ENCODE measurements around the gene RAB4B. TPM values are rescaled to one million over a fixed set of nuclear protein-coding genes. Genes with fewer than 3 reads are reported as not detected.
"Not testable (repeated sequence)": the region's sequence is repeated elsewhere in the genome, so short reads cannot be mapped to it uniquely, and the experiment has no call there.

Gene RAB4B
- total RNA-seq, 1 donor from 2014 or later, result 13.3 TPM

- ATAC-seq (no peak), DNase-seq (ENCODE audit: missing footprints) (no peak)
- intact Hi-C loops (cut with DNase I), result no loop called here
Measured at GRCh38 chr19:40829205-40829604, 51.2 kb downstream of the RAB4B start.

DNA sequence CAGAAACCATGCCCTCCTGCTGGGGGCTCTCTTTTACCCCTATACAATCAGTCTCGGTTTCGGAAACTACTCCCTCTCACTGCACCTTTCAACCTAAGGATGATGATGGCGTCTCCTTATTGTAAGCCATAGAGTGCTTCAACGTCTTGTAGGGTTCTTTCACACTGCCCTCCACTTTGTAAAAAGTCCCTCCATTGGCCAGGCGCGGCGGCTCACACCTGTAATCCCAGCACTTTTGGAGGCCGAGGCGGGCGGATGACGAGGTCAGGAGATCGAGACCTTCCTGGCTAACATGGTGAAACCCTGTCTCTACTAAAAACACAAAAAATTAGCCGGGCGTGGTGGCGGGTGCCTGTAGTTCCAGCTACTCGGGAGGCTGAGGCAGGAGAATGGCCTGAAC is 52.7 kb downstream of the RAB4B start:
- ATAC-seq, result not testable (repeated sequence)

GRCh38 chr19:40831502-40832430 is 53.7 kb downstream of the RAB4B start:
- intact Hi-C loops (cut with DNase I), result no loop called here
- ATAC-seq (no peak), DNase-seq (ENCODE audit: missing footprints) (no peak)

More for the DNA sequence above, 52.7 kb downstream of the RAB4B start:
- DNase-seq (ENCODE audit: missing footprints); intact Hi-C loops (cut with DNase I): not testable (repeated sequence)

DNA sequence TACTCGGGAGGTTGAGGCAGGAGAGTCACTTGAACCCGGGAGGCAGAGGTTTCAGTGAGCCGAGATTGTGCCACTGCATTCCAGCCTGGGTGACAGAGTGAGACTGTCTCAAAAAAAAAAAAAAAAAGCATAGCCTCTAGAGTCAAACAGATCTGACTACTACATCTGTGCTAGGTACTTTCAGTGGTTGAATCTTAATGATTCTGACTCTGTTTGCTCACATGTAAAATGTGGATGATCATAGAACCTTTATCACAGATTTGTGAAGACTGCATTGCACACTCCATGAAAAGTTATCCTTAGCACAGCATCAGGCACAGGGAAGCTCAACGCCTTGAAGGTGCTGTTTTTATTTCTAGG is 54.4 kb downstream of the RAB4B start:
- DNase-seq (ENCODE audit: missing footprints); intact Hi-C loops (cut with DNase I); ATAC-seq: not testable (repeated sequence)

DNA sequence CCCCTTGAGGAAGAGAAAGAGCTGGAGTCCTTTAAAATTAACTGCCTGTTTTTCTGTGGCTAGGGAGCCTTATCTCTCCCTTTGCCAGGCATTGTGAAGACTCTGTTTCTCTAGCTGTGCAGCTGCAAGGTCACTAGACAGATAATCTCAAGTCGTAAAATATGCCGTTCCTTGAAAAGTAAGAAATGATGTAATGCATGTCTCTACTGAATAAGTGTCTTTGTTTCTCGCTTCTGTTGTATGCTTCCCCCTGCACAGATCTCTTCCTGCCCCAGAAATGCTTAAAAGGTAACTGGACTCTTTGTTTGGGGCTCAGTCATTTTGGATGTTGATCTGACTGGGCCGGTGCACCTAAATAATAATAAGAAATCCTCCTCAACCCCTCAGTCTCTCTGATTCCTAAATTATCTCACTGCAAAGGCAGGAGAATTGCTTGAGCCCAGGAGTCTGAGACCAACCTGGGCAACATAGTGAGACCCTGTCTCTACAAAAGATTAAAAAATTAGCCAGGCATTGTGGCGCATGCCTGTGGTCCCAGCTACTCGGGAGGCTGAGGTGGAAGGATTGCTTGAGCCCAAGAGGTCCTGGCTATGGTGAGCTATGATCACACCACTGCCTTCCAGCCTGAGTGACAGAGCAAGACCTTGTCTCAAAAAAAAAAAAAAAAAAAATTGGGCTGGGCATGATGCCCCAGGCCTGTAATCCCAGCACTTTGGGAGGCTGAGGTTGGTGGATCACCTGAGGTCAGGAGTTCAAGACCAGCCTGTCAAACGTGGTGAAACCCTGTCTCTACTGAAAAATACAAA is 55.9 kb downstream of the RAB4B start:
- intact Hi-C loops (cut with DNase I); ATAC-seq: not testable (repeated sequence)

GRCh38 chr19:40836754-40837429 is 58.8 kb downstream of the RAB4B start:
- DNase-seq (ENCODE audit: missing footprints) (no peak), ATAC-seq (no peak)
- intact Hi-C loops (cut with DNase I), result no loop called here

More for the DNA sequence above, 55.9 kb downstream of the RAB4B start:
- not testable (repeated sequence) for DNase-seq (ENCODE audit: missing footprints)

DNA sequence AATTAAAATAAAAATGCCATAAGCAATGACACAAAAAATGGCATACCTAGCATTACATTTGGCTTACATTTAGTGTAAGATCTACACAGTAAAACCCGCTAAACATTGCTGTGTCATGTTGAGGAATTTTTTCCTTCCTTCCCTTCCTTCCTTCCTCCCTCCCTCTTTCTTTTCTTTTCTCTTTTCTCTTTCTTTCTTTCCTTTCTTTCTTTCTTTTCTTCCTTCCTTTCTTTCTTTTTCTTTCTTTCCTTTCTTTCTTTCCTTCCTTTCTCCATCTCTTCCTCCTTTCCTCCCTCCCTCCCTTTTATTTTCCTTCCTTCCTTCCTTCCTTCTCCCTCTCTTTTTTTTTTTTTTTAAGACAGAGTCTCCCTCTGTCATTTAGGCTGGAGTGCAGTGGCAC is 60.4 kb downstream of the RAB4B start:
- ATAC-seq; DNase-seq (ENCODE audit: missing footprints); intact Hi-C loops (cut with DNase I): not testable (repeated sequence)

DNA sequence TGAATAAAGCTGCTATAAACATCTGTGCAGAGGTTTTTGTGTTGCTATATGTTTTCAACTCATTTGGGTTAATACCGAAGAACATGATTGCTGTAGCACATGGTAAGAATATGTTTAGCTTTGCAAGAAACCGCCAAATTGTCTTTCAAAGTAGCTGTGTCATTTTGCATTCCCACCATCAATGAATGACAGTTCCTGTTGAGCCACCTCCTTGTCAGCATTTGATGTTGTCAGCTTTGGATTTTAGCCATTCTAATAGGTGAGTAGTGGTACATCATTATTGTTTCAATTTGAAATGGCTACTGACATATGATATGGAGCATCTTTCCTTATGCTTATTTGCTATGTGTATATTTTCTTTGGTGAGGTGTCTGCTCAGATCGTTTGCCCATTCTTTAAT is 64.0 kb downstream of the RAB4B start:
- intact Hi-C loops (cut with DNase I); ATAC-seq; DNase-seq (ENCODE audit: missing footprints): not testable (repeated sequence)

DNA sequence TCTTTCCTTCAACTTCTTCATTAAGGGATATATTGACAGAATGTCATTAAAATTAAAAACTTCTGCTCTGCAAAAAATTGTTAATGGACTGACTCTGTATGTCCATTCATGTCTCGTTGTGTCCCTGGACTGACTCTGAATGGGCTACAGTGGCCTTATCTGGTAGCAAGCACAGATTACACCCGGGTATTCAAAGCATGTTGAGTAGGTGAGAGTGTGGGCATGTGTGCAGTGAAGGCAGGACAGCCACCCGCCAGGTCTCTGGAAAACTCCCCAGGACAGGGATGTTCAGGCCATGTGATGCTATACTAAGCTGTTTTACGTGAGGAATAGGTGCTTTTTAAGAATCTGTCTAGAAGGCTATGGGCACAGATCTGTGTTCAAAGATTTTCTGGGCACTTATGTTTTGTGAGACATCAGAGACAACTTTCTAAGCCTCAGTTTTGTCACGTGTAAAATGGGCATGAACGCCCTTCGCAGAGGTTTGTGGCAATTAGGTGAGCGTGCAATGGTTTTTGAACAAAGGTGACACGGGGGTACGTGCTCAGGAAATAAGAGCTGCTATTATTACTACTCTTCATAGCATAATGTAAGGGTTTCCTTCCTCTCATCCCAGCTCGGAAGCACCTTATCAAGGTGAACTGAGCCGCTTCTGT is 65.1 kb downstream of the RAB4B start:
- intact Hi-C loops (cut with DNase I); DNase-seq (ENCODE audit: missing footprints): not testable (repeated sequence)
- ATAC-seq, result peak; percentile 48

DNA sequence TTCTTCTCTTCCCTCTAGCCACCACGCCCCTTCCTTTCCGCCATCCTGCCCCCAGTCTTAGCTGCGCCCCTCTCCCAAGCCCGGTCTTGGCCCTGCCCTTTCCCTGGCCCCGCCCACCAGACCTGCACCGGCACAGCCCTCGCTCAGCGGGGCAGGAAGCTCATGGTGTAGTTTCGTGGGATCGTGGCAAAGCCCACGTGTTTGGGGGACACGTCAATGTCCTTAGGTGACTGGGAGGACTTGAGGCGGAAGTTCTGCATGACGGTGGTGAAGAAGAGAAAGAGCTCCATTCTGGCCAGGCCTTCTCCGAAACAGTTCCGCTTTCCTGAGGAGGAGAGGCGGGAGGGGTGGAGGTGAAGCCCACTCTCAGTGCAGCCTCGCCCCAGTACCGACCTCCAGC is 65.6 kb downstream of the RAB4B start:
- DNase-seq (ENCODE audit: missing footprints); intact Hi-C loops (cut with DNase I): not testable (repeated sequence)

More for the DNA sequence above, 65.6 kb downstream of the RAB4B start:
- peak; percentile 60 for ATAC-seq

Other genes with a start within 250 kb of the RAB4B start
- 20.6 TPM for gene SHKBP1, start 201.4 kb upstream of the RAB4B start, total RNA-seq
- gene LTBP4, start 176.9 kb upstream of the RAB4B start, total RNA-seq, result 324 TPM
- gene NUMBL, start 87.6 kb upstream of the RAB4B start, total RNA-seq, result 16.8 TPM
- 37.4 TPM for gene COQ8B, start 61.4 kb upstream of the RAB4B start, total RNA-seq
- gene ITPKC, start 61.1 kb upstream of the RAB4B start, total RNA-seq, result 12.6 TPM
- gene ACTMAP, start 27.8 kb upstream of the RAB4B start, total RNA-seq, result 6.4 TPM
- 32.4 TPM for gene SNRPA, start 27.0 kb upstream of the RAB4B start, total RNA-seq
- not detected for gene MIA, start 2.7 kb upstream of the RAB4B start, total RNA-seq
- gene EGLN2, start 20.9 kb downstream of the RAB4B start, total RNA-seq, result 68.0 TPM
- not detected for gene CYP2A6, start 72.2 kb downstream of the RAB4B start, total RNA-seq
- gene CYP2A7, start 104.0 kb downstream of the RAB4B start, total RNA-seq, result not detected
- not detected for gene CYP2B6, start 213.0 kb downstream of the RAB4B start, total RNA-seq